NB4 (cell line): Measurements from ENCODE around the gene AK8.

Experiments used
- DNase-seq: peaks from one replicate; pipeline ENCODE4 v3.0.0; 2010; ENCODE audit warnings: low read depth
- H3K4me3 ChIP-seq: one replicate; pipeline ENCODE4 v1.5.1; 2011; ENCODE audit warnings: mild to moderate bottlenecking, low read depth, low read length, moderate library complexity
- MYC ChIP-seq: IDR thresholded peaks from 2 replicates; pipeline ENCODE4 v1.6.1; 2011; ENCODE audit warnings: low read depth, low read length
- POLR2A ChIP-seq: IDR thresholded peaks from 2 replicates; pipeline ENCODE4 v1.6.1; 2011; ENCODE audit warnings: mild to moderate bottlenecking; ENCODE audit not compliant: insufficient read length; ENCODE audit errors: extremely low read depth
- TF ChIP-seq, protein P1 (sequence below): IDR thresholded peaks from one replicate; pipeline ENCODE4 v1.5.1; 2012; ENCODE audit warnings: low read depth, low read length
- TF ChIP-seq, protein P2 (sequence below): IDR thresholded peaks from 2 replicates; pipeline ENCODE4 v1.6.1; 2011; ENCODE audit warnings: low read depth, low read length

AK8 gene

DNA sequence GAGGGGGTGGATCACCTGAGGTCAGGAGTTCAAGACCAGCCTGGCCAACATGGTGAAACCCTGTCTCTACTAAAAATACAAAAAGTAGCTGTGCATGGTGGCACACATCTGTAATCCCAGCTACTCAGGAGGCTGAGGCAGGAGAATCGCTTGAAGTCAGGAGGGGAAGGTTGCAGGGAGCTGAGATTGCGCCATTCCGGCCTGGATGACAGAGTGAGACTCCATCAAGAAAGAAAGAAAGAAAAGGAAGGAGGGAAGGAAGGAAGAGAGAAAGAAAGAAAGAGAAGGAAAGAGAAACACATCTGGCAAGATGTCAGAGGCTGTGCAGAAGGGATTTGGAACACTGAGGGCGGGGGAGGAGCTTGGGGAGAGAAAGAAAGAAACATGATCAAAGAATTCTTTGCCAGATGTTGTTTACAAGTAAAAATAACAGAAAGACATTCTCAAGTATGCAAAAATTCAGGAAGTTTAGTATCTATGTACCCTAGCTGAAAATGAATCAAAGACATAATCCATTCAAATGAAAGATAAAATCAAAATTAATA lies 93.7 kb downstream of the AK8 start:
- H3K4me3 ChIP-seq, result no peak overlapping the region
- TF ChIP-seq, protein P1, sequence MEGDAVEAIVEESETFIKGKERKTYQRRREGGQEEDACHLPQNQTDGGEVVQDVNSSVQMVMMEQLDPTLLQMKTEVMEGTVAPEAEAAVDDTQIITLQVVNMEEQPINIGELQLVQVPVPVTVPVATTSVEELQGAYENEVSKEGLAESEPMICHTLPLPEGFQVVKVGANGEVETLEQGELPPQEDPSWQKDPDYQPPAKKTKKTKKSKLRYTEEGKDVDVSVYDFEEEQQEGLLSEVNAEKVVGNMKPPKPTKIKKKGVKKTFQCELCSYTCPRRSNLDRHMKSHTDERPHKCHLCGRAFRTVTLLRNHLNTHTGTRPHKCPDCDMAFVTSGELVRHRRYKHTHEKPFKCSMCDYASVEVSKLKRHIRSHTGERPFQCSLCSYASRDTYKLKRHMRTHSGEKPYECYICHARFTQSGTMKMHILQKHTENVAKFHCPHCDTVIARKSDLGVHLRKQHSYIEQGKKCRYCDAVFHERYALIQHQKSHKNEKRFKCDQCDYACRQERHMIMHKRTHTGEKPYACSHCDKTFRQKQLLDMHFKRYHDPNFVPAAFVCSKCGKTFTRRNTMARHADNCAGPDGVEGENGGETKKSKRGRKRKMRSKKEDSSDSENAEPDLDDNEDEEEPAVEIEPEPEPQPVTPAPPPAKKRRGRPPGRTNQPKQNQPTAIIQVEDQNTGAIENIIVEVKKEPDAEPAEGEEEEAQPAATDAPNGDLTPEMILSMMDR, result no peak
- TF ChIP-seq, protein P2, sequence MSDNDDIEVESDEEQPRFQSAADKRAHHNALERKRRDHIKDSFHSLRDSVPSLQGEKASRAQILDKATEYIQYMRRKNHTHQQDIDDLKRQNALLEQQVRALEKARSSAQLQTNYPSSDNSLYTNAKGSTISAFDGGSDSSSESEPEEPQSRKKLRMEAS, result no peak
- TF ChIP-seq MYC (no peak), POLR2A (no peak)
- DNase-seq, result no peak

DNA sequence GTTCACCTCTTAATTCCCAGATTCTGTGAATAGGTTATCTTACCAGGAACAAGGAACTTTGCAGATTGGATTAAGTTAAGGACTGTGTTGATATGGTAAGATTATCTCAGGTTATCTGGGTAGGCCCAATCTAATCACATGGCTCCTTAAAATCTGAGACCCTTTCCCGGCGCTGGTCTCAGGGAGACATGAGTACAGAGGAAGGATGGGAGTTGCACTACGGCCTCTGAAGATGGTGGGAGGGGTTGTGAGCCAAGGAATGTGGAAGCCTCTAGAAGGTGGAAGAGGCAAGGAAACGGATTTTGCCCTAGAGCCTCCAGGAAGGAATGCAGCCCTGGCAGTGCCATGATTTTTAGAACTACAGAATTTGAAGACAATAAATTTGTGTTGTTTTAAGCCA lies 95.1 kb downstream of the AK8 start:
- TF ChIP-seq, protein P2, result no peak
- TF ChIP-seq MYC (no peak), POLR2A (no peak)
- TF ChIP-seq, protein P1, result no peak

DNA sequence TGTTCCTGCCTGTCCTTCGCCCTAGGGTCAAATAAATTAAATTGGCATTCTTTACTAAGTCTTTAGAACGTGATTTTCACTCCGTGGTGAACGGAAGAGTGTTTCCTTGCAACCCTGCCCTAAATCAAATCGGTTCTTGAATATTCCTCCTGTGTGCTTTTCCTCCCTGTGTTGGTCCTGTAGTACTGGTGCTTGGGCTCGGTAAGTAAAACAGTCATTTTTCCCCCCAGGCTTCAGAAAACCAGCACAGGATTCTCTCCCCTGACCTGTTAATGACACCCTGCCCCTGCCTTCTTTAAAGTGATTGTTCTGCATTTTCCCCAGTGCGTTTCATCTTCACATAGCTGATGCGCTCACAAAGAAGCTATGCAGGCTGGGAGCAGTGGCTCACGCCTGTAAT lies 96.0 kb downstream of the AK8 start:
- TF ChIP-seq, protein P1, result no peak
- no peak for TF ChIP-seq POLR2A
- TF ChIP-seq, protein P2, result no peak
- no peak for DNase-seq
- H3K4me3 ChIP-seq, result no peak overlapping the region

More for the DNA sequence above, 95.1 kb downstream of the AK8 start:
- DNase-seq, result no peak
- no peak overlapping the region for H3K4me3 ChIP-seq

DNA sequence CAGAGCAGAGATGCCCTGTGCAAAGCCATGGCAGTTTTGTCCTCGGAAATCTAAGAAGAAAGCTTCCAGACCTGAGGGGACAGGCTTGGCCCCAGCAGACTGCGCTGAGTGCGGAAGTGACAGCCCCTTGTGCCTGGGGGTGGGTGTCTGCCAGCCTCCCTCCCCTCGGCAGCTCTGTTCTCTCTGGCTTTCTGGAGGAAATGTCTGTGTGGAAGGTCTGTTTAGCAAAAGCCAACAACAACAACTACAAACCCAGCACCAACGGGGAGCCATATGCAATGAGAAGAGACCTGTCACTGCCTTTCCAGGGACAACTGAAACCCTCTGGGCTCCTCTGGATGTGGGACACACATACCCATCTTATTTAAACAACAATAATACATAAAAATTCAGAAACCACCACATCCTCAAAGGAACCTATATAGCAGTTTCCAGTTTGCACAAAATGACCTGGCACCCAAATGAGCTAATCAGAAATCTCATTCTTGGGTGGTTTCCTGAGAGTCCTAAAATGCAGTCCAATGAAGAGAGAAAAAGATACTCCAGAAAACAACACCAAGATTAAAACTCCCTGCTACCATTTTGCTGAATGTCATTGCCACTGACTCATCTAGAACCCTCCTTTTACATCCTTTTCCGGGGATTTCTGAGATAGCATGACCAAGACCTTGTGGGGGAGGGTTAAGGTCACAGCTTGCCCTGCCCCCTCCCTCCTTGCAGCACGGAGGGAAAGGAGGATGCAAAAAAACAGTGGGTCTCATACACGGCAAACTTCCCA lies 97.7 kb downstream of the AK8 start:
- TF ChIP-seq, protein P2, result no peak
- TF ChIP-seq POLR2A (no peak), MYC (no peak)
- TF ChIP-seq, protein P1, result no peak
- H3K4me3 ChIP-seq, result no peak overlapping the region
- DNase-seq, result no peak

DNA sequence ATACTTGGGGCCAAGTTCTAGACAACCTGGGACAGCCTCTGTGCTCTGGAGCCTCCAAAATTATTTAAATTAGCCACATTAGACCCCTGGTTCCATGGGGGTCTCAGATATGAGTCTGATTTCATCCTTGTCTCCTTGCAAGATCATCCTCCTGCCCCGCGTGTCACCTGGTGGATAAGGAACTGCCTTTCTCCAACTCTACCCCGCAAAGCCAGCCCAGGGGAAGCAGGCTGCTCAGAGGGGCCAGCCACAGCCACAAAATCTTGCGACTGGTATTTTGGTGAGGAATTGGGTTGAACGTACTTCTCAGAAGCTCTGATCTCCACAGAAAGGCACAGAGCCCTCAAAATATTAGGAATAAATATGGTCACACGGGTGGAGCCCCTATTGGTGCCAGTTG lies 101.2 kb downstream of the AK8 start:
- no peak for DNase-seq
- H3K4me3 ChIP-seq, result no peak overlapping the region
- TF ChIP-seq MYC (no peak), POLR2A (no peak)
- TF ChIP-seq, protein P1, result no peak
- TF ChIP-seq, protein P2, result no peak
